ENCODE data around the gene UBE2D3.

Gene UBE2D3

DNA sequence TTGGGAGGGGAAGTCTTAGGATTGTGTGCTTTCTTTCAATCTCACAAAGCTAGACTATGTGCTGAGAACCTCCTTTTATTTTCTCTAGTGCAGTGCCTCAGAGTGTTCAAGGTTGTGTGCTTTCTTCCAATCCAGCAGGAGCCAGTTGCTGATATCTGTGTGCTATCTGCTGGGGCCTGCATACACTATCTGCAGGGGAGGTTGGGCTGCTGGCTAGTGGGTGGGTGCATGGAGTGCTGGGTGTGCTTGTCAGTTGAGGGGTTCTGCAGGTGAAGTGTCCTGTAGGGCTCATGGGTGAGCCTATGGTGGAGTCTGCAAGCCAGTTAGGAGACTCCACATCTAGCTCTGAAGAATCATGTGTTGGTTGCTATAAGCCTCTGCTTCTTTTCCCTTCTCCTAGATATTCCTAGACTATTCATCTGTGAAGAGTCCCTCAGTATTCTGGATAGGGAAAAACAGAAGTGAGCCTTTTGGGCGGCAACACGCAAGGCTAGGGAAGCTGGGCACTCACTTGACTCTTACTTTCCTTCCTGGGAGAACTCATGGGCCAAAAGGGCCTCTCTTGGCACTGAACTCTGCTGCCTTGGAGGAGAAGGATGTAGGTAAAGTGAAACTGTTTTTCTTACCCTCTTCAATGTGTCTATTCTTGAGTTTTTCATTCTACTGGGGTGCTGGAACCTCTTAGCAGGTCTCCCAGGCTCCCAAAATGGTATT lies 33.4 kb upstream of the UBE2D3 start:
- Histone ChIP-seq H3K4me1 (ENCODE audit: control insufficient read depth in 1 of 2, insufficient read depth in 2 of 2, low read length in 2 of 2) (peaks cover 4% of the 10 kb centered on the region in 2 donors), H3K36me3 (ENCODE audit: control insufficient read depth in 1 of 2, insufficient read depth in 2 of 2, low read length in 2 of 2) (no peaks in the 10 kb centered on the region), H3K27me3 (ENCODE audit: control insufficient read depth in 1 of 2, insufficient read depth in 2 of 2, low read length in 2 of 2) (no peaks in the 10 kb centered on the region), H3K9me3 (ENCODE audit: control insufficient read depth in 1 of 2, low read length in 2 of 2) (peaks cover 11 to 14% of the 10 kb centered on the region in 2 donors), H3K4me3 (ENCODE audit: low read depth in 1 of 2, low read length in 2 of 2) (no peak overlapping the region), H3K9ac (ENCODE audit: low read depth in 1 of 2, low read length in 2 of 2) (no peak overlapping the region), H3K27ac (ENCODE audit: low read depth, low read length) (no peak overlapping the region)

- peaks cover 11 to 14% of the 10 kb centered on the region in 2 donors for H3K9me3 ChIP-seq (ENCODE audit: control insufficient read depth in 1 of 2, low read length in 2 of 2)
- H3K9ac ChIP-seq (ENCODE audit: low read depth in 1 of 2, low read length in 2 of 2), result no peak overlapping the region
- no peaks in the 10 kb centered on the region for H3K27me3 ChIP-seq (ENCODE audit: control insufficient read depth in 1 of 2, insufficient read depth in 2 of 2, low read length in 2 of 2)
- no peaks in the 10 kb centered on the region for H3K36me3 ChIP-seq (ENCODE audit: control insufficient read depth in 1 of 2, insufficient read depth in 2 of 2, low read length in 2 of 2)
- H3K4me1 ChIP-seq (ENCODE audit: control insufficient read depth in 1 of 2, insufficient read depth in 2 of 2, low read length in 2 of 2), result peaks cover 0 to 4% of the 10 kb centered on the region in 2 donors
- no peak overlapping the region for H3K27ac ChIP-seq (ENCODE audit: low read depth, low read length)
- H3K4me3 ChIP-seq (ENCODE audit: low read depth in 1 of 2, low read length in 2 of 2), result no peak overlapping the region
Observed at GRCh38 chr4:102858828-102859464, 31.6 kb upstream of the UBE2D3 start.

GRCh38 chr4:102850370-102850769 lies 23.0 kb upstream of the UBE2D3 start:
- no peak overlapping the region for H3K9ac ChIP-seq (ENCODE audit: low read depth in 1 of 2, low read length in 2 of 2)
- H3K9me3 ChIP-seq (ENCODE audit: control insufficient read depth in 1 of 2, low read length in 2 of 2), result no peaks in the 10 kb centered on the region
- no peak overlapping the region for H3K27ac ChIP-seq (ENCODE audit: low read depth, low read length)
- no peaks in the 10 kb centered on the region for H3K36me3 ChIP-seq (ENCODE audit: control insufficient read depth in 1 of 2, insufficient read depth in 2 of 2, low read length in 2 of 2)
- no peaks in the 10 kb centered on the region for H3K27me3 ChIP-seq (ENCODE audit: control insufficient read depth in 1 of 2, insufficient read depth in 2 of 2, low read length in 2 of 2)
- H3K4me3 ChIP-seq (ENCODE audit: low read depth in 1 of 2, low read length in 2 of 2), result no peak overlapping the region
- no peaks in the 10 kb centered on the region for H3K4me1 ChIP-seq (ENCODE audit: control insufficient read depth in 1 of 2, insufficient read depth in 2 of 2, low read length in 2 of 2)

GRCh38 chr4:102849579-102850104 lies 22.3 kb upstream of the UBE2D3 start:
- no peak overlapping the region for H3K9ac ChIP-seq (ENCODE audit: low read depth in 1 of 2, low read length in 2 of 2)
- H3K9me3 ChIP-seq (ENCODE audit: control insufficient read depth in 1 of 2, low read length in 2 of 2), result no peaks in the 10 kb centered on the region
- H3K4me3 ChIP-seq (ENCODE audit: low read depth in 1 of 2, low read length in 2 of 2), result no peak overlapping the region
- H3K4me1 ChIP-seq (ENCODE audit: control insufficient read depth in 1 of 2, insufficient read depth in 2 of 2, low read length in 2 of 2), result no peaks in the 10 kb centered on the region
- H3K27ac ChIP-seq (ENCODE audit: low read depth, low read length), result no peak overlapping the region
- H3K27me3 ChIP-seq (ENCODE audit: control insufficient read depth in 1 of 2, insufficient read depth in 2 of 2, low read length in 2 of 2), result no peaks in the 10 kb centered on the region
- H3K36me3 ChIP-seq (ENCODE audit: control insufficient read depth in 1 of 2, insufficient read depth in 2 of 2, low read length in 2 of 2), result no peaks in the 10 kb centered on the region

DNA sequence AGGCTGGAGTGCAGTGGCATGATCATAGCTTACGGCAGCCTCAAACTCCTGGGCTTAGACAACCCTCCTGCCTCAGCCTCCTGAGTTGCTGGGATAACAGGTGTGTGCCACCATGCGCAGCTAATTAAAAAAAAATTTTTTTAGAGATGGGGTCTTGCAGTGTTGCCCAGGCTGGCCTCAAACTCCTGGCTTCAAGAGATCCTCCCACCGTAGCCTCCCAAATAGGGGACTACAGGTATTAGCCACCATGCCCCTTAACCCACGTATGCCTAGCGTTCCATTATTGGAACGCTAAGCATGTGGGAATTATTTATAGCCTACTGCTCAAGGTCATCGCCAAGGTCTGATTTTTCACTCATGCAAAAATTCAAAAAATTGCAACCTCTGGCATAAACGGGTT lies 20.3 kb upstream of the UBE2D3 start:
- no peaks in the 10 kb centered on the region for H3K36me3 ChIP-seq (ENCODE audit: control insufficient read depth in 1 of 2, insufficient read depth in 2 of 2, low read length in 2 of 2)
- no peaks in the 10 kb centered on the region for H3K9me3 ChIP-seq (ENCODE audit: control insufficient read depth in 1 of 2, low read length in 2 of 2)
- no peak overlapping the region for H3K27ac ChIP-seq (ENCODE audit: low read depth, low read length)
- H3K4me3 ChIP-seq (ENCODE audit: low read depth in 1 of 2, low read length in 2 of 2), result no peak overlapping the region
- H3K9ac ChIP-seq (ENCODE audit: low read depth in 1 of 2, low read length in 2 of 2), result no peak overlapping the region
- H3K27me3 ChIP-seq (ENCODE audit: control insufficient read depth in 1 of 2, insufficient read depth in 2 of 2, low read length in 2 of 2), result no peaks in the 10 kb centered on the region
- no peaks in the 10 kb centered on the region for H3K4me1 ChIP-seq (ENCODE audit: control insufficient read depth in 1 of 2, insufficient read depth in 2 of 2, low read length in 2 of 2)

DNA sequence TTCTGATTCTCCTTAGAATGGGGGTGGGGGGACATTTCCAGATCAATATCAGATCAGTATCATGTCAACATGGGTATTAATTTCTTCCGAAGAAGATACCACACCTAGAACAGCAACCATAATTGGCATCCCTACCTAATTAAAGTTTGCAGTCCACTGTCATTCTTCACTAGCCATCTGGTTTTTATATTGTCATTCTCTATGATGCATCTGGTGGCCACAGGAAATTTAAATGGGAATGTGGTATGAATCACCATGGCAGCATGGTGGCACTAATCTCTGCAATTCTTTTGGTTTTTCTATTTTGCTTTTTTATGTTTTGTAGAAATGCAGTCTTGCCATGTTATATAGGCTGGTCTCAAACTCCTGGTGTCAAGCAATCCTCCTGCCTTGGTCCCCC lies 16.6 kb upstream of the UBE2D3 start:
- Histone ChIP-seq H3K36me3 (ENCODE audit: control insufficient read depth in 1 of 2, insufficient read depth in 2 of 2, low read length in 2 of 2) (no peaks in the 10 kb centered on the region), H3K27ac (ENCODE audit: low read depth, low read length) (no peak overlapping the region), H3K9ac (ENCODE audit: low read depth in 1 of 2, low read length in 2 of 2) (no peak overlapping the region), H3K27me3 (ENCODE audit: control insufficient read depth in 1 of 2, insufficient read depth in 2 of 2, low read length in 2 of 2) (no peaks in the 10 kb centered on the region), H3K4me1 (ENCODE audit: control insufficient read depth in 1 of 2, insufficient read depth in 2 of 2, low read length in 2 of 2) (no peaks in the 10 kb centered on the region), H3K9me3 (ENCODE audit: control insufficient read depth in 1 of 2, low read length in 2 of 2) (no peaks in the 10 kb centered on the region), H3K4me3 (ENCODE audit: low read depth in 1 of 2, low read length in 2 of 2) (no peak overlapping the region)

DNA sequence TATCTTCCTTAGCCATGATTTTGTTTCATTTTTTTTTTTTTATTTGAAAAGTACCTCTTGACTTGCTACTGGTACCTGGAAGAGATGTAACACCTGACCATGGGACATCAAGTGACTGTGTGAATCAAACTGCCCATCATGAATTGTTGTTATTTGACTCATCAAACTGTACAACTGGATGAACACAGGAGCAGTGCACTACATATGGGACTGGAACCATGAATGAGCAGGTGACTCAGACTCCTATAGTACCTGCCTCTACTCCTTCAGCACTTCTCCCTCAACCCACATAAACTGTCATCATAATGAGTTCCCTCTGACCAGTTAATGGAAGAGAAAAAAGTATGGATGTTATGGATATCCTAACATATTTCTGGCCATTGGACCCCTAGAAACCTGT lies 15.9 kb upstream of the UBE2D3 start:
- H3K4me3 ChIP-seq (ENCODE audit: low read depth in 1 of 2, low read length in 2 of 2), result no peak overlapping the region

GRCh38 chr4:102842367-102842766 lies 15.0 kb upstream of the UBE2D3 start:
- Histone ChIP-seq H3K27ac (ENCODE audit: low read depth, low read length) (no peak overlapping the region), H3K4me1 (ENCODE audit: control insufficient read depth in 1 of 2, insufficient read depth in 2 of 2, low read length in 2 of 2) (no peaks in the 10 kb centered on the region), H3K27me3 (ENCODE audit: control insufficient read depth in 1 of 2, insufficient read depth in 2 of 2, low read length in 2 of 2) (no peaks in the 10 kb centered on the region), H3K9ac (ENCODE audit: low read depth in 1 of 2, low read length in 2 of 2) (no peak overlapping the region), H3K36me3 (ENCODE audit: control insufficient read depth in 1 of 2, insufficient read depth in 2 of 2, low read length in 2 of 2) (no peaks in the 10 kb centered on the region), H3K9me3 (ENCODE audit: control insufficient read depth in 1 of 2, low read length in 2 of 2) (no peaks in the 10 kb centered on the region), H3K4me3 (ENCODE audit: low read depth in 1 of 2, low read length in 2 of 2) (no peak overlapping the region)

More for the DNA sequence above, 15.9 kb upstream of the UBE2D3 start:
- Histone ChIP-seq H3K9me3 (ENCODE audit: control insufficient read depth in 1 of 2, low read length in 2 of 2) (no peaks in the 10 kb centered on the region), H3K4me1 (ENCODE audit: control insufficient read depth in 1 of 2, insufficient read depth in 2 of 2, low read length in 2 of 2) (no peaks in the 10 kb centered on the region), H3K27me3 (ENCODE audit: control insufficient read depth in 1 of 2, insufficient read depth in 2 of 2, low read length in 2 of 2) (no peaks in the 10 kb centered on the region), H3K36me3 (ENCODE audit: control insufficient read depth in 1 of 2, insufficient read depth in 2 of 2, low read length in 2 of 2) (no peaks in the 10 kb centered on the region), H3K9ac (ENCODE audit: low read depth in 1 of 2, low read length in 2 of 2) (no peak overlapping the region), H3K27ac (ENCODE audit: low read depth, low read length) (no peak overlapping the region)

GRCh38 chr4:102836596-102836995 lies 9.2 kb upstream of the UBE2D3 start:
- H3K4me1 ChIP-seq (ENCODE audit: control insufficient read depth in 1 of 2, insufficient read depth in 2 of 2, low read length in 2 of 2), result no peaks in the 10 kb centered on the region
- no peaks in the 10 kb centered on the region for H3K36me3 ChIP-seq (ENCODE audit: control insufficient read depth in 1 of 2, insufficient read depth in 2 of 2, low read length in 2 of 2)
- H3K9me3 ChIP-seq (ENCODE audit: control insufficient read depth in 1 of 2, low read length in 2 of 2), result no peaks in the 10 kb centered on the region
- H3K4me3 ChIP-seq (ENCODE audit: low read depth in 1 of 2, low read length in 2 of 2), result no peak overlapping the region
- no peak overlapping the region for H3K9ac ChIP-seq (ENCODE audit: low read depth in 1 of 2, low read length in 2 of 2)
- H3K27ac ChIP-seq (ENCODE audit: low read depth, low read length), result no peak overlapping the region
- no peaks in the 10 kb centered on the region for H3K27me3 ChIP-seq (ENCODE audit: control insufficient read depth in 1 of 2, insufficient read depth in 2 of 2, low read length in 2 of 2)

DNA sequence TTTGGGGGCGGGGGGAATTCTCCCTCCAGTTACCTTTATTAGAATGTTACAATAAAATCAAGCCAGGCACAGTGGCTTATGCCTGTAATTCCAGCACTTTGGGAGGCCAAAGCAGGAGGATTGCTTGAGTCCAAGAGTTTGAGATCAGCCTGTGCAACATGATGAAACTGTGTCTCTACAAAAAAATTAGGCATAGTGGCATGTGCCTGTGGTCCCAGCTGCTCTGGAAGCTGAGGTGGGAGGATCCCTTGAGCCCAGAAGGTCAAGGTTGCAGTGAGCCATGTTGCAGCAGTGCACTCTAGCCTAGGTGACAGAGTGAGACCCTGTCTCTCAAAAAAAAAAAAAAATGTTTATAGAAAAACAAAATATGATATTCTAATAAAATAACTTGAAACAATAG lies 5.3 kb upstream of the UBE2D3 start:
- Histone ChIP-seq H3K27me3 (ENCODE audit: control insufficient read depth in 1 of 2, insufficient read depth in 2 of 2, low read length in 2 of 2) (no peaks in the 10 kb centered on the region), H3K36me3 (ENCODE audit: control insufficient read depth in 1 of 2, insufficient read depth in 2 of 2, low read length in 2 of 2) (no peaks in the 10 kb centered on the region), H3K9ac (ENCODE audit: low read depth in 1 of 2, low read length in 2 of 2) (no peak overlapping the region), H3K4me3 (ENCODE audit: low read depth in 1 of 2, low read length in 2 of 2) (no peak overlapping the region), H3K4me1 (ENCODE audit: control insufficient read depth in 1 of 2, insufficient read depth in 2 of 2, low read length in 2 of 2) (peaks cover 9 to 12% of the 10 kb centered on the region in 2 donors), H3K9me3 (ENCODE audit: control insufficient read depth in 1 of 2, low read length in 2 of 2) (no peaks in the 10 kb centered on the region), H3K27ac (ENCODE audit: low read depth, low read length) (no peak overlapping the region)

Data from duodenal mucosa (tissue), 2 donors.